ENCODE data around the gene ARL15. TPM values are rescaled to one million over a fixed set of nuclear protein-coding genes. Genes with fewer than 3 reads are reported as not detected.

The ARL15 gene
- total and polyA plus RNA-seq, 9 of the 15 experiments (the other 6 are each of a cell fraction or from before 2014, with no cell fraction given), result 18.5 to 80.4 (median 57.0) TPM

DNA sequence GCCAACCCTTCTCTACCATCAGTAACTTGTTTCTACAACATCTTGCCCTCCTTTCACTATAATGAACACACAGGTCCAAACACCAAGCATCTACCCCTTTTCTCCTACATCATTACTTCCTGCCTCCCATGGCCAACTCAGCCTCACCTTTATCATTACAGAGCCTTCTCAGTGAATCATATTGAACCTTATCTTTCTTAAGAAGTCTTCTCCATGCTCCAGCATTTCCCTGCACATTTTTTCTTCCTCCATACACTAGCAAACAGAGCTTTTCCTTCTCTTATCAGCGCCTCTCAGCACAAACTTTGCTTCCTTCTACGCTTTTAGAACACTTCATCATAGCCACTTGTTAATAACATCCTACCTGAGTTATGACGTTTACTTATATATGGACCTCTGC lies 148.2 kb downstream of the ARL15 start (continued):
- TF ChIP-seq, protein P1, sequence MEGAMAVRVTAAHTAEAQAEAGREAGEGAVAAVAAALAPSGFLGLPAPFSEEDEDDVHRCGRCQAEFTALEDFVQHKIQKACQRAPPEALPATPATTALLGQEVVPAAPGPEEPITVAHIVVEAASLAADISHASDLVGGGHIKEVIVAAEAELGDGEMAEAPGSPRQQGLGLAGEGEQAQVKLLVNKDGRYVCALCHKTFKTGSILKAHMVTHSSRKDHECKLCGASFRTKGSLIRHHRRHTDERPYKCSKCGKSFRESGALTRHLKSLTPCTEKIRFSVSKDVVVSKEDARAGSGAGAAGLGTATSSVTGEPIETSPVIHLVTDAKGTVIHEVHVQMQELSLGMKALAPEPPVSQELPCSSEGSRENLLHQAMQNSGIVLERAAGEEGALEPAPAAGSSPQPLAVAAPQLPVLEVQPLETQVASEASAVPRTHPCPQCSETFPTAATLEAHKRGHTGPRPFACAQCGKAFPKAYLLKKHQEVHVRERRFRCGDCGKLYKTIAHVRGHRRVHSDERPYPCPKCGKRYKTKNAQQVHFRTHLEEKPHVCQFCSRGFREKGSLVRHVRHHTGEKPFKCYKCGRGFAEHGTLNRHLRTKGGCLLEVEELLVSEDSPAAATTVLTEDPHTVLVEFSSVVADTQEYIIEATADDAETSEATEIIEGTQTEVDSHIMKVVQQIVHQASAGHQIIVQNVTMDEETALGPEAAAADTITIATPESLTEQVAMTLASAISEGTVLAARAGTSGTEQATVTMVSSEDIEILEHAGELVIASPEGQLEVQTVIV (CRISPR knock-in tag; IDR thresholded peaks at IDR 0.05; ENCODE audit: borderline replicate concordance), result no peak
- TF ChIP-seq SAFB2 (IDR thresholded peaks at IDR 0.05; ENCODE audit: borderline replicate concordance, low read depth, low read length, severe bottlenecking) (no peak), NELFE (IDR thresholded peaks at IDR 0.05; ENCODE audit: insufficient read depth, insufficient read length) (no peak), SRSF1 (IDR thresholded peaks at IDR 0.05; ENCODE audit: low read depth, low read length) (no peak), HMGN3 (IDR thresholded peaks at IDR 0.05; ENCODE audit: borderline replicate concordance, extremely low read depth, insufficient read length, low read depth, low read length) (no peak), MTF1 (CRISPR knock-in tag; IDR thresholded peaks at IDR 0.05; ENCODE audit: borderline replicate concordance) (no peak), CREM (IDR thresholded peaks at IDR 0.05; ENCODE audit: low read depth) (0 out of 2 replicates have a peak, but pooled peaks have one; percentile 17), TRIM24 (IDR thresholded peaks at IDR 0.05) (no peak), CCNT2 (IDR thresholded peaks at IDR 0.05; ENCODE audit: borderline replicate concordance, extremely low read depth, insufficient read length, low read depth, low read length) (no peak), ZNF561 (CRISPR knock-in tag; conservative IDR thresholded peaks at IDR 0.05) (no peak), CTBP1 (IDR thresholded peaks at IDR 0.05; ENCODE audit: borderline replicate concordance) (0 out of 2 replicates have a peak, but pooled peaks have one; percentile 26), HIVEP1 (CRISPR knock-in tag; IDR thresholded peaks at IDR 0.05) (no peak), SMAD4 (CRISPR knock-in tag; conservative IDR thresholded peaks at IDR 0.05) (no peak), POLR2AphosphoS2 (IDR thresholded peaks at IDR 0.05; ENCODE audit: low read length) (no peak), RBM15 (IDR thresholded peaks at IDR 0.05; ENCODE audit: insufficient read depth, low read length) (no peak), COPS2 (conservative IDR thresholded peaks at IDR 0.05) (no peak), TEAD4 (IDR thresholded peaks at IDR 0.05; ENCODE audit: low read length) (peak; percentile 43; the same call in 1 of the 2 replicates), TEAD4 (CRISPR knock-in tag; IDR thresholded peaks at IDR 0.05; ENCODE audit: borderline replicate concordance) (no peak), NCOA6 (IDR thresholded peaks at IDR 0.05) (no peak), HDAC3 (IDR thresholded peaks at IDR 0.05; ENCODE audit: borderline replicate concordance, partially characterized antibody) (no peak)
- TF ChIP-seq, protein P2, sequence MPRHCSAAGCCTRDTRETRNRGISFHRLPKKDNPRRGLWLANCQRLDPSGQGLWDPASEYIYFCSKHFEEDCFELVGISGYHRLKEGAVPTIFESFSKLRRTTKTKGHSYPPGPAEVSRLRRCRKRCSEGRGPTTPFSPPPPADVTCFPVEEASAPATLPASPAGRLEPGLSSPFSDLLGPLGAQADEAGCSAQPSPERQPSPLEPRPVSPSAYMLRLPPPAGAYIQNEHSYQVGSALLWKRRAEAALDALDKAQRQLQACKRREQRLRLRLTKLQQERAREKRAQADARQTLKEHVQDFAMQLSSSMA (CRISPR knock-in tag; IDR thresholded peaks at IDR 0.05), result no peak
- TF ChIP-seq, protein P3, sequence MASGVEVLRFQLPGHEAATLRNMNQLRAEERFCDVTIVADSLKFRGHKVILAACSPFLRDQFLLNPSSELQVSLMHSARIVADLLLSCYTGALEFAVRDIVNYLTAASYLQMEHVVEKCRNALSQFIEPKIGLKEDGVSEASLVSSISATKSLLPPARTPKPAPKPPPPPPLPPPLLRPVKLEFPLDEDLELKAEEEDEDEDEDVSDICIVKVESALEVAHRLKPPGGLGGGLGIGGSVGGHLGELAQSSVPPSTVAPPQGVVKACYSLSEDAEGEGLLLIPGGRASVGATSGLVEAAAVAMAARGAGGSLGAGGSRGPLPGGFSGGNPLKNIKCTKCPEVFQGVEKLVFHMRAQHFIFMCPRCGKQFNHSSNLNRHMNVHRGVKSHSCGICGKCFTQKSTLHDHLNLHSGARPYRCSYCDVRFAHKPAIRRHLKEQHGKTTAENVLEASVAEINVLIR (CRISPR knock-in tag; IDR thresholded peaks at IDR 0.05), result no peak
- TF ChIP-seq, protein P4, sequence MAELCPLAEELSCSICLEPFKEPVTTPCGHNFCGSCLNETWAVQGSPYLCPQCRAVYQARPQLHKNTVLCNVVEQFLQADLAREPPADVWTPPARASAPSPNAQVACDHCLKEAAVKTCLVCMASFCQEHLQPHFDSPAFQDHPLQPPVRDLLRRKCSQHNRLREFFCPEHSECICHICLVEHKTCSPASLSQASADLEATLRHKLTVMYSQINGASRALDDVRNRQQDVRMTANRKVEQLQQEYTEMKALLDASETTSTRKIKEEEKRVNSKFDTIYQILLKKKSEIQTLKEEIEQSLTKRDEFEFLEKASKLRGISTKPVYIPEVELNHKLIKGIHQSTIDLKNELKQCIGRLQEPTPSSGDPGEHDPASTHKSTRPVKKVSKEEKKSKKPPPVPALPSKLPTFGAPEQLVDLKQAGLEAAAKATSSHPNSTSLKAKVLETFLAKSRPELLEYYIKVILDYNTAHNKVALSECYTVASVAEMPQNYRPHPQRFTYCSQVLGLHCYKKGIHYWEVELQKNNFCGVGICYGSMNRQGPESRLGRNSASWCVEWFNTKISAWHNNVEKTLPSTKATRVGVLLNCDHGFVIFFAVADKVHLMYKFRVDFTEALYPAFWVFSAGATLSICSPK (IDR thresholded peaks at IDR 0.05; ENCODE audit: borderline replicate concordance), result no peak

Measured in K562 (cell line).